SHP77 treated with DMSO at 0.1 percent for 48 hours (cell line): Measurements from ENCODE around the gene PTAR1.

Experiments used
- DNase-seq: peaks from one replicate; lab custom pipeline; 2025; lab: John Stamatoyannopoulos, UW

PTAR1 gene

GRCh38 chr9:69674112-69674685 is 85.6 kb downstream of the PTAR1 start:
- DNase-seq = no peak

GRCh38 chr9:69673311-69673640 is 86.5 kb downstream of the PTAR1 start:
- DNase-seq = peak; percentile 27

- peak; percentile 27 for DNase-seq
These were observed 87.1 kb downstream of the PTAR1 start for GRCh38 chr9:69672596-69673310.

- DNase-seq = no peak
These were observed 87.8 kb downstream of the PTAR1 start, which contains the start of gene APBA1 for GRCh38 chr9:69671879-69672595. Gene APBA1, minus strand, starts transcription at chr9:69672371.

DNA sequence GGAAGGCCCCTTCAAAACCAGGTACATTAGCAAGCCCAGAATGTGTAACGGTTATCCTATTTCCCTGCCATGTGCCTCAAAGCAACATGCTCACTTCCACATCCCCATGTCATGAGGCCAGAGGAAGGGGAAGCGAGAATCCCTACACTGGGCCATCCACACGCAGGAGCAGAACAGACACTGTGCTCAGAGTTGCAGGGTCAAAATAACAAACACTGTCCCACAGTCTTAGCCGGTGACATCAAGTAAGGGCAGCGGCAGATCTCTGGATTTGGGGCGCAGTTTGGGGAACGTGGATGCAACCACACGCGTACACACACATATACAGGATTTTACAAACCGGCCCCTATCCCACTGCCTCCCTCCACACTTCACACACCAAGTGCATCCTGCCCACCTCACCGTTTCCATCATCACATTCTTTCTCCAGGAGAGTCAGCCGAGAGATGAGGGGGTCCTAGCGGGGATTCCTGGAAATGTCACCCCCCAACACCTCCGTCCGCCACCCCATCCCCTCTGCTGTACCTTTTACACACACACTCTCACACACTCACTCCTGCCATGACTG is 88.4 kb downstream of the PTAR1 start:
- no peak for DNase-seq

DNA sequence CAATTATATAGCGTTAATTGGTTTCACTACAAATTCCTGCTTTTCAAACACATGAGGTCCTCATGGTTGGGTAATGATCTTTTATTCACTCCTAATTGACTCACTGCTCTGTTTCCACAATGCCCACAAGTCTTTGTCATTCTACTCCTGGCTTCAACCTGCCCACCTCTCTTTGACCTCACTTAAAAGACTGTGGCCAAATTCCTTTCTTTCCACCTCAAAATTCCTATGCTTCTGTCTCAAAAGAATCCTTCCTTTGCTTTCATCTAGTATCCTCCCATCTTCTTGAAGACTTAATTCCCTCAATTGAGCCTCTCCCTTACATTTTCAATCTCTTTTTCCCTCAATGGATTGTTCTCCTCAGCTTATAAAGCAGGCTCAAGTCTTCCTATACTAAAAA is 92.5 kb downstream of the PTAR1 start:
- DNase-seq = no peak

DNA sequence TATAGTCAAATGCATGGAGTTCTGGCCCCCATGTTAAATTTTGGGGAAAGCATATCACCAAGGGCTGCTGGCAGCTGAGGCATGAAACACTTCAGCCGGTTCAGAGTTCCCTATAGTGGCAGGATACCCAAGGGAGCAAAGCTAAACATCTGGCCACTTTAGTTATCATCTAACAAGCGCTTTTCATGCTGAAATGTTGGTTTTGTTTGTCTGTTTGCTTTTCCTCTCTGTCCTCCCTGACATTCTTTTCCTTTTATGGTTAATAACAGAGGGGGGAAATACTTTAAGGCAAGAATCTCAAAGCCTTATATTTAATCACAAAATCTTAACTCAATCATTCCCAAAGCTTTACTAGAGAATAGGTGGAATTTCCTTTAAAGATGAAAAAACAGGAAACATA is 99.5 kb downstream of the PTAR1 start:
- no peak for DNase-seq
